ENCODE data around the gene CSNK1D. TPM values are rescaled to one million over a fixed set of nuclear protein-coding genes. Genes with fewer than 3 reads are reported as not detected.

The CSNK1D gene
- total RNA-seq, 1 experiment from 2014 or later = 19.9 TPM

- DNase-seq (ENCODE audit: low spot score) = no peak
Observed at GRCh38 chr17:82310877-82311276, 37.4 kb upstream of the CSNK1D start.

GRCh38 chr17:82309656-82310570 lies 36.4 kb upstream of the CSNK1D start:
- no peak for DNase-seq (ENCODE audit: low spot score)

GRCh38 chr17:82305727-82306300 lies 32.3 kb upstream of the CSNK1D start:
- DNase-seq (ENCODE audit: low spot score) = no peak

GRCh38 chr17:82304826-82305726 lies 31.6 kb upstream of the CSNK1D start:
- no peak for DNase-seq (ENCODE audit: low spot score)

- DNase-seq (ENCODE audit: low spot score) = no peak
Observed at GRCh38 chr17:82303944-82304808, 30.7 kb upstream of the CSNK1D start.

GRCh38 chr17:82302991-82303943 lies 29.8 kb upstream of the CSNK1D start:
- DNase-seq (ENCODE audit: low spot score) = no peak

- no peak for DNase-seq (ENCODE audit: low spot score)
Observed at GRCh38 chr17:82302568-82302963, 29.1 kb upstream of the CSNK1D start.

- no peak for DNase-seq (ENCODE audit: low spot score)
Observed at GRCh38 chr17:82301916-82302567, 28.5 kb upstream of the CSNK1D start.

- no peak for DNase-seq (ENCODE audit: low spot score)
Observed at GRCh38 chr17:82301300-82301915, 27.9 kb upstream of the CSNK1D start.

- DNase-seq (ENCODE audit: low spot score) = peak; percentile 33
Observed at GRCh38 chr17:82300707-82301270, 27.3 kb upstream of the CSNK1D start.

GRCh38 chr17:82300228-82300627 lies 26.7 kb upstream of the CSNK1D start:
- no peak for DNase-seq (ENCODE audit: low spot score)

- no peak for DNase-seq (ENCODE audit: low spot score)
Observed at GRCh38 chr17:82299452-82299851, 26.0 kb upstream of the CSNK1D start.

- no peak for DNase-seq (ENCODE audit: low spot score)
Observed at GRCh38 chr17:82298538-82299421, 25.3 kb upstream of the CSNK1D start.

- DNase-seq (ENCODE audit: low spot score) = peak; percentile 95
Observed at GRCh38 chr17:82297714-82298537, 24.4 kb upstream of the CSNK1D start.

- DNase-seq (ENCODE audit: low spot score) = peak; percentile 92
Observed at GRCh38 chr17:82297280-82297713, 23.8 kb upstream of the CSNK1D start.

- peak; percentile 40 for DNase-seq (ENCODE audit: low spot score)
Observed at GRCh38 chr17:82296511-82297279, 23.2 kb upstream of the CSNK1D start.

Measured in A172 (cell line).